Ascending aorta (tissue), 2 donors: Measurements from ENCODE around the gene RBM33. TPM values are rescaled to one million over a fixed set of nuclear protein-coding genes. Genes with fewer than 3 reads are reported as not detected.

ENCODE experiments used
- DNase-seq, 2 donors: peaks; one replicate each; pipeline ENCODE4 v3.0.0-alpha.2; 2019; ENCODE audit warnings: low spot score in 2 of 2
- H3K27ac ChIP-seq, 2 donors: fragments of 200-600 bp; sonication (generic); one replicate each; pipeline ENCODE4 v1.5.1; 2016 to 2017; ENCODE audit warnings: mild to moderate bottlenecking in 1 of 2
- H3K27me3 ChIP-seq: fragments of 200-600 bp; sonication (generic); one replicate; pipeline ENCODE4 v1.5.1; 2017
- H3K36me3 ChIP-seq, 2 donors: fragments of 200-600 bp; sonication (generic); one replicate each; pipeline ENCODE4 v1.5.1; 2016
- H3K4me1 ChIP-seq, 2 donors: fragments of 200-600 bp; sonication (generic); one replicate each; pipeline ENCODE4 v1.5.1; 2016 to 2017; ENCODE audit warnings: mild to moderate bottlenecking in 1 of 2
- H3K4me3 ChIP-seq, 2 donors: fragments of 200-600 bp; sonication (generic); one replicate each; pipeline ENCODE4 v1.5.1; 2016 to 2017; ENCODE audit warnings: mild to moderate bottlenecking in 1 of 2
- H3K9me3 ChIP-seq, 2 donors: fragments of 200-600 bp; sonication (generic); one replicate each; pipeline ENCODE4 v1.5.1; 2016
- CTCF ChIP-seq, 3 experiments: fragments of 200-600 bp in 2 of 3; fragments of 450-650 bp in 1 of 3; sonication (generic) in 2 of 3; IDR thresholded peaks; one replicate each; pipeline ENCODE4 v1.5.1; 2016 to 2019; ENCODE audit warnings: antibody characterized with exemption in 3 of 3, mild to moderate bottlenecking in 1 of 3, moderate library complexity in 1 of 3
- intact Hi-C: fragments of 100-400 bp; cut with DNase I; formaldehyde crosslinking; loops from one replicate; pipeline ENCODE4 v1.15.1; 2023
- total RNA-seq: library from RNA; depleted of rRNA; stranded (reverse); fragments of >200 nt; gene quantifications from one replicate; pipeline ENCODE4 v1.1.0, GENCODE V29; 2016

RBM33 gene
- total RNA-seq, 1 donor from 2014 or later = 44.2 TPM

DNA sequence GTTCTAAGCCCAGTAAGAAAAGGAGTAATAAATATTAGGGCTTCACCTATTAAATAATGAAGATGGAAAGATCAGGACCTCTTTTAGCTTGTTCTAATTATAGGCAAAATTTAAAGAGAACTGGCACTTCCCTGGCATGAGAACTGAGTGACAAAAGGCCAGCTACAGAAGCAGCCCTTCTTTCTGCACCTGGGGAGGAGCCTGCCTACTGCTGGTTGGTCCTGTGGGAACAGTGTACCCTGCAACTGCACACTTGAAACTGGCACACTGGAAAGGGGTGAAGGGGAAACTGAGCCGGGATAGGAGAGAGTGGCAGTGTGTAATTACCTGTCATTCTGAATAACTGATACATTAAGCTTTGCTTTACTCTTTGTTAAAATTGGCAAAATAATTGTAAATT is 87.4 kb downstream of the RBM33 start:
- Histone ChIP-seq H3K9me3 (no peaks in the 10 kb centered on the region), H3K27me3 (no peaks in the 10 kb centered on the region), H3K4me3 (no peak overlapping the region), H3K27ac (no peak overlapping the region), H3K4me1 (no peaks in the 10 kb centered on the region), H3K36me3 (peaks cover 0 to 17% of the 10 kb centered on the region in 2 donors)
- intact Hi-C loops = no loop called here
- DNase-seq = no peak
- no peak for TF ChIP-seq CTCF (IDR thresholded peaks at IDR 0.05)

DNA sequence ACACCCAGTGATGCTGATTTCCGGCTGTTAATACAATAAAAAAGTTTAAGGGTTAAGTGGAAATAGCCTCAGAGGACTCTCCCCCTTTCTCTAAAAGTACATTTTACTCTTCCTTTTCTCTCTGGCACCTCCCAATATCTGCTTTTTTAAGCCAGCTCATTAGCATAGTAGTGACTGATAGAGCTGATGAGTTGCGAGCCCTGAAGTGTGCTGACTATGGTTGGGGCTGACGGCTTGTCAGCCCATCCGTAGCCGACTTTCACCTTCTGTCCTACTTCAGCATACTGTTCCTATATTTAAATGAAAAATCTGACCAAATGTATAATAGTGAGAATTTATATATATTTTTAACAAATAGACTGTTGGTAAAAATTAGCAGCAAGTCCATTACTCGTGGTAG is 87.8 kb downstream of the RBM33 start:
- peaks cover 0 to 17% of the 10 kb centered on the region in 2 donors for H3K36me3 ChIP-seq
- TF ChIP-seq CTCF (IDR thresholded peaks at IDR 0.05) = no peak
- H3K4me1 ChIP-seq = no peaks in the 10 kb centered on the region
- no peak overlapping the region for H3K4me3 ChIP-seq
- no peak overlapping the region for H3K27ac ChIP-seq
- DNase-seq = no peak
- intact Hi-C loops = no loop called here
- no peaks in the 10 kb centered on the region for H3K27me3 ChIP-seq
- H3K9me3 ChIP-seq = no peaks in the 10 kb centered on the region

GRCh38 chr7:155733582-155734444 is 89.4 kb downstream of the RBM33 start:
- Histone ChIP-seq H3K4me3 (no peak overlapping the region), H3K36me3 (peaks cover 12 to 19% of the 10 kb centered on the region in 2 donors), H3K9me3 (no peaks in the 10 kb centered on the region), H3K27ac (no peak overlapping the region), H3K27me3 (no peaks in the 10 kb centered on the region), H3K4me1 (no peaks in the 10 kb centered on the region)
- no peak for DNase-seq
- no peak for TF ChIP-seq CTCF (IDR thresholded peaks at IDR 0.05)
- intact Hi-C loops = no loop called here

GRCh38 chr7:155734445-155734809 is 90.0 kb downstream of the RBM33 start:
- H3K27me3 ChIP-seq = no peaks in the 10 kb centered on the region
- no peak overlapping the region for H3K27ac ChIP-seq
- no peaks in the 10 kb centered on the region for H3K4me1 ChIP-seq
- intact Hi-C loops = no loop called here
- peaks cover 16 to 20% of the 10 kb centered on the region in 2 donors for H3K36me3 ChIP-seq
- H3K4me3 ChIP-seq = no peak overlapping the region
- no peaks in the 10 kb centered on the region for H3K9me3 ChIP-seq
- DNase-seq = no peak
- no peak for TF ChIP-seq CTCF (IDR thresholded peaks at IDR 0.05)

DNA sequence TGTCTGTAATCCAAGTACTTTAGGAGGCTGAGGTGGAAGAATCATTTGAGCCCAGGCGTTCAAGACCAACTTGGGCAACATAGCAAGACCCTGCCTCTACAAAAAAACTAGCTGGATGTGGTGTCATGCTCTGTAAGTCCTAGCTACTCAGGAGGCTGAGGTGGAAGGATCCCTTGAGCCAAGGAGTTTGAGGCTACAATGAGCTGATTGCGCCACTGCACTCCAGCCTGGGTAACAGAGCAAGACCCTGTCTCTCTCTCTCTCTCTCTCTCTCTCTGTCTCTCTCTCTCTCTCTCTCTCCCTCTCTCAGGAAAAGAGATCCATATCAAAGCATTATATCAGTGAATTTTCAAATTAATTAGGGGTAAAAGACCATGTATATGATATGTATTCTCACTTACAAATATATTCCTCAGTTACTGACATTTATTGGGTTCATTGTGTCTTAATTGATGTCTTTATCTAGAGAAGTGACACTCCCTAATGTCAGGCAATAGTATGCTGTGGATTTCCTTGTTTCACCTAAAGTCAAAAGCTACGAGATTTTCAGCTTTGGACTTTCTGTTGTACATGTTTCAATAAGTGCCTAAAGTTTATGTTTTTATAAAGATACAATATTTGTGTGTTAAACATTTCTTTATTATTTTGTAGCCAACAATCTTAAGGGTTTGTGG is 91.1 kb downstream of the RBM33 start:
- no peak overlapping the region for H3K4me3 ChIP-seq
- DNase-seq = no peak
- TF ChIP-seq CTCF (IDR thresholded peaks at IDR 0.05) = no peak
- no peak overlapping the region for H3K27ac ChIP-seq
- H3K4me1 ChIP-seq = no peaks in the 10 kb centered on the region
- no peaks in the 10 kb centered on the region for H3K27me3 ChIP-seq
- peaks cover 26 to 29% of the 10 kb centered on the region in 2 donors for H3K36me3 ChIP-seq
- intact Hi-C loops = no loop called here
- H3K9me3 ChIP-seq = no peaks in the 10 kb centered on the region
